Measurements from ENCODE around the gene ZKSCAN3. TPM values are rescaled to one million over a fixed set of nuclear protein-coding genes. Genes with fewer than 3 reads are reported as not detected.

The ZKSCAN3 gene
- total RNA-seq, 4 donors from 2014 or later = 2.9 to 6.7 (median 4.3) TPM

DNA sequence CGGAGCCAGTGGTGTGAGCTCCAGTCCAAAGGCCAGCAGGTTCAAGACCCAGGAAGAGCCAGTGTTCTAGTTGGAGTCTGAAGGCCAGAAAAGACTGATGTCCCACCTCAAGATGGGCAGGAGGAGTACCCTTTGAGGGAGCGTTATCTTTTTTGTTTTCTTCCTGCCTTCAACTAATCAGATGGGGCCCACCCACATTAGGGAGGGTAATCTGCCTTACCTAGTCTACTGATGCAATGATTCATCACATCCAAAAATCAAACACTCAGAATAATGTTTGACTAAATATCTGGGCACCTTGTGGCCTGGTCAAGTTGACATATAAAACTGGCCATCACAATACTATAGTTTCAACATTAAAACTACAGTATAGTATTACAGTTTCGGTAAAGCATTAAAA, 19.7 kb downstream of the ZKSCAN3 start:
- intact Hi-C loops (cut with DNase I; ENCODE audit: low total_unique reads) = no loop called here
- WGBS, 2 donors = 93 to 97% methylated on average over 3 of the region's 3 CpGs
- DNase-seq (ENCODE audit: low spot score in 2 of 2) = no peak
- no peak overlapping the region for H3K4me3 ChIP-seq (ENCODE audit: low read depth, poor library complexity, severe bottlenecking)
- TF ChIP-seq POLR2A (IDR thresholded peaks at IDR 0.05) = no peak
- TF ChIP-seq, protein P1, sequence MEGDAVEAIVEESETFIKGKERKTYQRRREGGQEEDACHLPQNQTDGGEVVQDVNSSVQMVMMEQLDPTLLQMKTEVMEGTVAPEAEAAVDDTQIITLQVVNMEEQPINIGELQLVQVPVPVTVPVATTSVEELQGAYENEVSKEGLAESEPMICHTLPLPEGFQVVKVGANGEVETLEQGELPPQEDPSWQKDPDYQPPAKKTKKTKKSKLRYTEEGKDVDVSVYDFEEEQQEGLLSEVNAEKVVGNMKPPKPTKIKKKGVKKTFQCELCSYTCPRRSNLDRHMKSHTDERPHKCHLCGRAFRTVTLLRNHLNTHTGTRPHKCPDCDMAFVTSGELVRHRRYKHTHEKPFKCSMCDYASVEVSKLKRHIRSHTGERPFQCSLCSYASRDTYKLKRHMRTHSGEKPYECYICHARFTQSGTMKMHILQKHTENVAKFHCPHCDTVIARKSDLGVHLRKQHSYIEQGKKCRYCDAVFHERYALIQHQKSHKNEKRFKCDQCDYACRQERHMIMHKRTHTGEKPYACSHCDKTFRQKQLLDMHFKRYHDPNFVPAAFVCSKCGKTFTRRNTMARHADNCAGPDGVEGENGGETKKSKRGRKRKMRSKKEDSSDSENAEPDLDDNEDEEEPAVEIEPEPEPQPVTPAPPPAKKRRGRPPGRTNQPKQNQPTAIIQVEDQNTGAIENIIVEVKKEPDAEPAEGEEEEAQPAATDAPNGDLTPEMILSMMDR (IDR thresholded peaks at IDR 0.05) = no peak

DNA sequence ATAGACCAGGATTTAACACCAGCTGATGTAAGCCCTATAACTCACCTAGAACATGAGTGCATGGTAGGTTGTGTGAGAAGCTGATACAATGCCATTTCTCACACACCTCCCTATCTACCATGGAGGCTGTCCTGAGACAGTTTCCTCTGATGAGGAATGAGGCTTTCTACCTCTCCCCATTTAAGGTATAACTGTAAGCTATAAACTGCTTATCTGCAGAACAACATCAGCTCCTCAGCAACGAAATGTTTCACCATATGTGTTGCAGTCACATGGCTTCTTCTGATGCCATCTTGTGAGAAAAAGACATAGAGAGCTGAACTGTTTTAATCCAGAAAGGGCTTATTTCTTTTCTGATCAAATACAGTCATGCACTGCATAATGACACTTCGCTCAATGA, 20.7 kb downstream of the ZKSCAN3 start:
- intact Hi-C loops (cut with DNase I; ENCODE audit: low total_unique reads) = no loop called here
- H3K4me3 ChIP-seq (ENCODE audit: low read depth, poor library complexity, severe bottlenecking) = no peak overlapping the region
- DNase-seq (ENCODE audit: low spot score in 2 of 2) = no peak
- TF ChIP-seq, protein P1 (IDR thresholded peaks at IDR 0.05) = no peak
- no peak for TF ChIP-seq POLR2A (IDR thresholded peaks at IDR 0.05)
- 71 to 86% methylated on average over 2 of the region's 2 CpGs for WGBS, 2 donors

DNA sequence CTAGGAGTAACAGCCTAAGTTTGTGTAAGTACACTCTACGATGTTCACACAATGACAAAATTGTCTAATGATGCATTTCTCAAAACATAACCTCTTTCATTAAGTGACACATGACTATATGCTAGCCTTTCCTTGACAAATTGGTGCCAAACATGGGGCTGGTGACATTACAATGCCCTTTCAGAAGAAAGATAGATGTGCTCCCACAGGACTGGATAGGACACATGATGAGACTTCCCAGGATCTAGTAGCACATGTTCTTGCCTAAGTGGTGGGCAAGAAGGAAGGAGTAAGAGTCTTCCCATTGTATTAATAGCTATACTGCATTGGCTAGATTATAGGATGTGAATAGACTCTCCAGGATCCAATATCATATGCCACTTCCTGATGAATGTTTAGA, 21.5 kb downstream of the ZKSCAN3 start:
- no peak overlapping the region for H3K4me3 ChIP-seq (ENCODE audit: low read depth, poor library complexity, severe bottlenecking)
- TF ChIP-seq POLR2A (IDR thresholded peaks at IDR 0.05) = no peak
- TF ChIP-seq, protein P1 (IDR thresholded peaks at IDR 0.05) = no peak
- no peak for DNase-seq (ENCODE audit: low spot score in 2 of 2)
- 92 to 93% methylated on average over 1 of the region's 1 CpG for WGBS, 2 donors
- intact Hi-C loops (cut with DNase I; ENCODE audit: low total_unique reads) = no loop called here

DNA sequence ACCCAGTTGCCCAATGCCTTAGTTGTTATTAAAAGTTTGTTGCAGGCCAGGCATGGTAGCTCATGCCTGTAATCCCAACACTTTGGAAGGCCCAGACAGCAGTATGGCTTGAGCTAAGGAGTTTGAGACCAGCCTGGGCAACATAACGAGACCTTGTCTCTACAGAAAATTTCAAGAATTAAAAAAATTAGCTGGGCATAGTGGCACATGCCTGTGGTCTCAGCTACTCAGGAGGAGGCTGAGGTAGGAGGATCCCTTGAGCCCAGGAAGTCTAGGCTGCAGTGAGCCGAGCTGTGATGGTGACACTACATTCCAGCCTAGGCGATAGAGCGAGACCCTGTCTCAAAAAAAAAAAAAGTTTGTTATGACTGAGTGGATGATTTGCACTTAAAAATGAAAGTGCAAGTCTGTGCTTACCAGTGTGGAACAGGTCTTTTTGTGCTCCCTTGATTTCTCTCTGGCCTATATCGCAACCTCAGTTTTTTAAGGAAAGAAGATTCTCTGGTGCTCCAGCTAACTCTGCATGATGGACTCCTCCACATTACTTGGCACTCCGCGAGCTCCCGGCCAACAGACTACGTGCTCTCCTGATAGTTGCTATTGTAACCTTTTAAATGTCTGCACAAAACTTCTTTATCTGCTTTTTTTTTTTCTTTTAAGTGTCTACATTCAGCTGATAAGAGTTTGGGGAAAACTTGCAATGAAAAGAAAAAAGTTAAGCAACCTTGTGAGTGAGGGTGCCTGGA, 22.1 kb downstream of the ZKSCAN3 start:
- no peak overlapping the region for H3K4me3 ChIP-seq (ENCODE audit: low read depth, poor library complexity, severe bottlenecking)
- DNase-seq (ENCODE audit: low spot score in 2 of 2) = no peak
- 89 to 92% methylated on average over 9 of the region's 9 CpGs for WGBS, 2 donors
- no peak for TF ChIP-seq POLR2A (IDR thresholded peaks at IDR 0.05)
- TF ChIP-seq, protein P1 (IDR thresholded peaks at IDR 0.05) = no peak
- intact Hi-C loops (cut with DNase I; ENCODE audit: low total_unique reads) = no loop called here

DNA sequence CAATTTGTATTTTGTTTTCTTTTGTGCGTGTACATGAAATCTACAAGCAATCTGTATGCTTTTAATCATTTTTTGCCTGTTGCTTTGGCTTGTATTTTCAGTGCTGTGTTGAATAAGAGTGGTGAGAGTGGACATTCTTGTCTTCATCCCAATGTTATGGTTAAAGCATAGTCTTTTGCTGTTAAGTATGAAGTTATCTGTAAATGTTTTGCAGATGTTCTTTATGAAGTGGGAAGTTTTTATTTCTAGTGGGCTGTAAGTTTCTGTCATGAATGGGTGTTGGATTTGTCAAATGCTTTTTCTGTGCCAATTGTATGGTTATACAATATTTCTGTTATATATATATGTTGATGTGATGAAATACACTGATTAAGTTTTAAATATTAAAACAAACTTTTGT, 24.2 kb downstream of the ZKSCAN3 start:
- TF ChIP-seq POLR2A (IDR thresholded peaks at IDR 0.05) = no peak
- TF ChIP-seq, protein P1 (IDR thresholded peaks at IDR 0.05) = no peak
- 92 to 94% methylated on average over 1 of the region's 1 CpG for WGBS, 2 donors
- intact Hi-C loops (cut with DNase I; ENCODE audit: low total_unique reads) = no loop called here
- no peak for DNase-seq (ENCODE audit: low spot score in 2 of 2)
- no peak overlapping the region for H3K4me3 ChIP-seq (ENCODE audit: low read depth, poor library complexity, severe bottlenecking)

DNA sequence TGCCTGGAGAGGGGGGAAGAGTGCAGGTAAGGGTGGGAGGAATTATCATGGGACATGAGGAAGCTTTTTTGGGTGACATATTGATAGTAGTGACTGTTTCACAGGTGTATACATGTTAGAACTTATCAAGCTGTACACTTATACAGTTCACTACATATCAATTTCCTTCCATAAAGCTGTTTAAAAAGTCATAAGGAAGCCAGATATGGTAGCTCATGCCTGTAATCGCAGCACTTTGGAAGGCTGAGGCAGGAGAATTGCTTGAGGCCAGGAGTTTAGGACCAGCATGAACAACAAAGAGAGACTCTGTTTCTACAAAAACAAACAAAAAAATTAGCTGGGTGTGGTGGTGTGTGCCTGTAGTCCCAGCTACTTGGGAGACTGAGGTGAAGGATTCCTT, 28.1 kb downstream of the ZKSCAN3 start:
- 94 to 96% methylated on average over 1 of the region's 1 CpG for WGBS, 2 donors
- no peak for DNase-seq (ENCODE audit: low spot score in 2 of 2)
- H3K4me3 ChIP-seq (ENCODE audit: low read depth, poor library complexity, severe bottlenecking) = no peak overlapping the region
- intact Hi-C loops (cut with DNase I; ENCODE audit: low total_unique reads) = no loop called here
- TF ChIP-seq, protein P1 (IDR thresholded peaks at IDR 0.05) = no peak
- TF ChIP-seq POLR2A (IDR thresholded peaks at IDR 0.05) = no peak

Data from lower leg skin (tissue), 4 donors.